T-cell (primary cell): ENCODE measurements around the gene CIZ1. TPM values are rescaled to one million over a fixed set of nuclear protein-coding genes. Genes with fewer than 3 reads are reported as not detected.

Source experiments
- ATAC-seq, 4 experiments: fragments of 200-7000 bp in 3 of 4; fragments of 150-1000 bp in 1 of 4; cut with Tn5 transposase; replicated peaks in 1 of 4; 1 replicate in 3 of 4; 2 replicates in 1 of 4; pipeline ENCODE4 v1.10.0; 2021; ENCODE audit warnings: moderate library complexity in 3 of 4, mild to moderate bottlenecking in 2 of 4, moderate number of reproducible peaks in 1 of 4
- CTCF ChIA-PET, 2 donors: fragments of 300-600 bp; sonication (Branson Sonifier 250); formaldehyde crosslinking; loops; one replicate each; lab custom pipeline; 2022; ENCODE audit warnings: antibody characterized with exemption in 2 of 2; lab: Charles Lee
- POLR2A ChIA-PET, 2 donors: fragments of 300-600 bp; sonication (Branson Sonifier 250); formaldehyde crosslinking; loops; one replicate each; lab custom pipeline; 2022; ENCODE audit warnings: antibody characterized with exemption in 2 of 2; lab: Charles Lee
- DNase-seq, 35 experiments: peaks; one replicate each; pipeline versions ENCODE4 v3.0.0 to v3.0.0-alpha.2; 2013 to 2023
- H3K27ac ChIP-seq: one replicate; pipeline ENCODE4 v1.5.1; 2013; ENCODE audit warnings: low read length
- H3K27me3 ChIP-seq, 2 experiments: replicated peaks in 1 of 2; 1 replicate in 1 of 2; 2 replicates in 1 of 2; pipeline versions ENCODE4 v1.6.1 to v1.7.0; 2013; ENCODE audit warnings: low read length in 1 of 2, mixed read lengths in 1 of 2; ENCODE audit not compliant: control insufficient read depth in 2 of 2, insufficient read depth in 2 of 2; ENCODE audit errors: extremely low read depth in 1 of 2
- H3K36me3 ChIP-seq, 2 donors: 1 replicate in 1 of 2; 2 replicates in 1 of 2; pipeline versions ENCODE4 v1.6.1 to v1.7.0; 2013; ENCODE audit warnings: low read length in 1 of 2; ENCODE audit not compliant: control insufficient read depth in 2 of 2, insufficient read depth in 1 of 2; ENCODE audit errors: extremely low read depth in 1 of 2
- H3K4me1 ChIP-seq, 2 experiments: 1 replicate in 1 of 2; 2 replicates in 1 of 2; pipeline versions ENCODE4 v1.6.1 to v1.7.0; 2013; ENCODE audit warnings: low read length in 2 of 2, mixed read lengths in 1 of 2; ENCODE audit not compliant: insufficient read depth in 2 of 2, control insufficient read depth in 1 of 2; ENCODE audit errors: extremely low read depth in 1 of 2
- H3K4me3 ChIP-seq, 2 donors: 1 replicate in 1 of 2; 2 replicates in 1 of 2; pipeline versions ENCODE4 v1.5.1 to v1.7.0; 2013; ENCODE audit warnings: mild to moderate bottlenecking in 2 of 2, low read length in 1 of 2, moderate library complexity in 1 of 2; ENCODE audit not compliant: control insufficient read depth in 1 of 2; ENCODE audit errors: extremely low read depth in 1 of 2
- H3K9me3 ChIP-seq: 2 replicates; pipeline ENCODE4 v1.7.0; 2013
- H3K27ac Mint-ChIP-seq, 2 donors: one replicate each; pipeline ENCODE4 v1.8.0; 2020 to 2021; ENCODE audit warnings: mild to moderate bottlenecking in 2 of 2, mixed read lengths in 2 of 2
- H3K27me3 Mint-ChIP-seq, 2 donors: one replicate each; pipeline ENCODE4 v1.8.0; 2021 to 2022; ENCODE audit warnings: mixed read lengths in 2 of 2
- H3K36me3 Mint-ChIP-seq: one replicate; pipeline ENCODE4 v1.8.0; 2021; ENCODE audit warnings: mixed read lengths
- H3K4me1 Mint-ChIP-seq, 3 donors: one replicate each; pipeline ENCODE4 v1.8.0; 2020 to 2022; ENCODE audit warnings: mixed read lengths in 3 of 3, mild to moderate bottlenecking in 1 of 3
- H3K4me3 Mint-ChIP-seq, 3 donors: one replicate each; pipeline ENCODE4 v1.8.0; 2020 to 2022; ENCODE audit warnings: mild to moderate bottlenecking in 3 of 3, mixed read lengths in 3 of 3, moderate library complexity in 3 of 3
- H3K9me3 Mint-ChIP-seq, 3 donors: one replicate each; pipeline ENCODE4 v1.8.0; 2020 to 2022; ENCODE audit warnings: mixed read lengths in 3 of 3
- WGBS: methylation state at CpG from one replicate; pipeline ENCODE4 v1.1.5; 2013; ENCODE audit warnings: missing lambda C conversion rate; ENCODE audit not compliant: insufficient coverage; 5-methylcytosine and 5-hydroxymethylcytosine counted together
- total RNA-seq, 35 experiments: library from RNA in 6 of 35; stranded (reverse) in 6 of 35; fragments of 120-200 nt in 1 of 35; gene quantifications; one replicate each; pipeline versions ENCODE4 v1.2.1 to v1.2.4 and lab custom pipeline; 2013 to 2026

Gene CIZ1
- total RNA-seq, 5 donors from 2014 or later (not counting 1 experiment from before 2014, with no cell fraction given): 143 to 163 (median 150) TPM

DNA sequence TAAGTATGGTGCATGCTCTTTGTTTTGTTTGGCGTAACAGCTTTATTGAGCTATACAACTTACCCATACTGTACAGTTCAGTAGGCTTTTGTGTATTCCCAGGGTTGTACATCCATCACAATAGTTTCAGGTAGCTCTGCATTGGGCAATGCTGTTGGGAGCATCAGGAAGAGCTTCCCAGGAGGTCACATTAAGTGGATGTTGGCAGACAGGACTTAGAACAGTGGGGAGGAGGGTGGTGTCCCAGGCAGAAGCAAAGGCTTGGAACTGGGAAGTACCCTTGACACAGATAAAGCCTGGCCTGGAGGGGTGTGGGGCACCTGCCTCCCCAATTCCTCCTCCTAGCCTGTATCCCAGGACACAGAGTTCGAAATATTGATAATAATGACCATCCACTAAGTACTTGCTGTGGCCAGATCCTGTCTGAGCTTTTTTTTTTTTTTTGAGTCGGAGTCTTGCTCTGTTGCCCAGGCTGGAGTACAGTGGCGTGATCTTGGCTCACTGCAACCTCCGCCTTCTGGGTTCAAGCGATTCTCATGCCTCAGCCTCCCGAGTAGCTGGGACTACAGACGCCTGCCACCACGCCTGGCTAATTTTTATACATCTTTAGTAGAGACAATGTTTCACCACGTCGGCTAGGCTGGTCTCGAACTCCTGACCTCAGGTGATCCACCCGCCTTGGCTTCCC, 30.0 kb downstream of the CIZ1 start:
- Histone ChIP-seq H3K36me3 (peaks cover 7 to 25% of the 10 kb centered on the region in 2 donors), H3K27me3 (no peaks in the 10 kb centered on the region), H3K9me3 (no peaks in the 10 kb centered on the region), H3K4me3 (no peak overlapping the region), H3K27ac (no peak overlapping the region), H3K4me1 (peaks cover 2 to 21% of the 10 kb centered on the region in 2 experiments)
- peak overlapping the region; percentile 76 to 86 (median 85) for H3K4me3 Mint-ChIP-seq
- CTCF ChIA-PET: interaction anchor here in 1 of 2 donors (0.6 kb wide), 3 partner anchors 48 to 722 kb away, joined by 3 read pairs; no protein-coding TSS in a partner anchor
- no peak for ATAC-seq
- H3K4me1 Mint-ChIP-seq: peaks cover 23 to 25% (median 24%) of the 10 kb centered on the region in 3 donors
- no peaks in the 10 kb centered on the region for H3K27me3 Mint-ChIP-seq
- 93% methylated on average over 10 of the region's 13 CpGs for WGBS
- DNase-seq: no peak
- no peaks in the 10 kb centered on the region for H3K9me3 Mint-ChIP-seq
- H3K27ac Mint-ChIP-seq: peak overlapping the region; percentile 36 to 66
- POLR2A ChIA-PET: interaction anchor here in 1 of 2 donors (0.7 kb wide), 1 partner anchor 68 kb away, joined by 5 read pairs; no protein-coding TSS in a partner anchor
- peaks cover 13% of the 10 kb centered on the region for H3K36me3 Mint-ChIP-seq

DNA sequence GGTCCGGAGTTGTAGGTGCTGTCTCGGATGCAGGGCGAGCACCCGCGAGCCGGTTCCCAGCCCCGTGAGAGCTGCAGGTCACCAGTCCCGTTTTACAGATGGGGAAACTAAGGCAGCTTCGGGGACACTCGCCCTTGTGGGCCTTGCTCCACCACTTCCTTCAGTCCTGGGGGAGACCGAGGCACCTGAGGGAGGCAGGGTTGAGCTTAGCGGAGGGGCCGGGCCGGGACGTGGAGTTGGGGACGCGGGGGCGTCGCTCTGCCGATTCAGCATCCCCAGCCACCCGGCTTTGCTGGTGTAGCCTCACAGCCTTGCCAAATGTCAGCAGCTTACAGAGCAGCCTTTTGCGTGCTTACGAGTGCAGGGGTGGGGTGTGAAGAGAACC, 30.8 kb downstream of the CIZ1 start:
- Mint-ChIP-seq H3K4me3 (peak overlapping the region; percentile 76 to 86 (median 85)), H3K27ac (peak overlapping the region; percentile 36 to 66), H3K36me3 (peaks cover 13% of the 10 kb centered on the region), H3K4me1 (peaks cover 23 to 25% (median 24%) of the 10 kb centered on the region in 3 donors), H3K9me3 (no peaks in the 10 kb centered on the region), H3K27me3 (no peaks in the 10 kb centered on the region)
- H3K4me3 ChIP-seq: peak overlapping the region; percentile 58 to 74
- no peaks in the 10 kb centered on the region for H3K9me3 ChIP-seq
- peaks cover 2 to 21% of the 10 kb centered on the region in 2 experiments for H3K4me1 ChIP-seq
- peaks cover 7 to 19% of the 10 kb centered on the region in 2 donors for H3K36me3 ChIP-seq
- DNase-seq (peak in 22 of 35 experiments; percentile 4 to 53 (median 20)), ATAC-seq (peak in 2 of 4 experiments; percentile 16 to 21)
- 0% methylated on average over 17 of the region's 23 CpGs for WGBS
- ChIA-PET POLR2A (interaction anchor here in 1 of 2 donors (0.8 kb wide), 1 partner anchor 709 kb away, joined by 3 read pairs; the partner anchor contains the start of genes LRSAM1 and RPL12), CTCF (interaction anchor here in 1 of 2 donors (0.5 to 1.7 kb wide), 7 partner anchors 29 to 721 kb away, joined by 3 to 8 read pairs (median 4); partner anchors contain the start of genes CIZ1 and PTGES2)
- peak overlapping the region; percentile 54 for H3K27ac ChIP-seq
- no peaks in the 10 kb centered on the region for H3K27me3 ChIP-seq

DNA sequence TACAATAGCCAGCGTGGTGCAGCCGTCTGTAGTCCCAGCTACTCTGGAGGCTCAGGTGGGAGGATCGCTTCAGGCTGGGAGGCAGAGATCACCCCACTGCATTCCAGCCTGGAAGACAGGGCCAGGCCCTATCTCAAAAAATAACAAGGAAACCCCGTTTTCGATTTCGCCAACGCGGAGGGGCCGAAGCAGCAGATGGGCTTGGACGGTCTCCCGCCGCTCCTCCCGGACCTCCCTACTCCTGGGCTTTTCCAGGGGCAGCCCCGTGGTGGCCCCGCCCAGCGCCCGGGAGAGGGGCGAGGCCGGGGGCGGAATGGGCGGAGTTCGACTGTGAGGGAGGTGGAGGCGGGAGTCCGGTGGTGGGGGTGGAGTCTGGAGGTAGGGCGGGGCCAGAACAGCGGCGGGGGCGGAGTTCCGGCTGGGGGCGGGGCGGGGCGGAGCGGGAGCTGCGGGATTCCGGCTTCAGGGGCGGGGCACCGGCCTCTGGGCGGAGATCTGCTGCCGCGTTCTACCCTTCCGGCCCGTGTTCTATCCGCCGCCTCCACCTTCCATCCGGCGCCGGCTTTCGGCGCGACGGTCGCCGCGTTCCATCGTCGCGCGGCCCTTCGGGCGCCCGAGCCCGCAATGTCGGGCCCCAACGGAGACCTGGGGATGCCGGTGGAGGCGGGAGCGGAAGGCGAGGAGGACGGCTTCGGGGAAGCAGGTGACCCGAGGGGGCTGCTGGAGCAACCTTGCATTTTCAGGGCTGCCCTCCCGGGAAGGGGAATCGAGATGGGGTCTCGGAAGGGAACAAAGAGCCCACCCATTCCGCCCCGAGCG, 31.4 kb downstream of the CIZ1 start, which contains the start of gene BBLN:
Gene BBLN, plus strand, starts transcription at position 482 of the 819 bp plus-strand sequence. Its CDS starts 143 bp downstream, at position 625.
- ChIA-PET CTCF (interaction anchor here in 1 of 2 donors (0.5 to 1.7 kb wide), 5 partner anchors 30 to 284 kb away, joined by 3 to 8 read pairs (median 5); partner anchors contain the start of genes CIZ1 and PTGES2), POLR2A (interaction anchor here (0.6 to 0.8 kb wide), 5 partner anchors 29 to 709 kb away, joined by 3 to 5 read pairs (median 3); partner anchors contain the start of genes LRSAM1 (in 1 of the 2) and RPL12 (in 1 of the 2))
- H3K4me1 ChIP-seq: peaks cover 2 to 21% of the 10 kb centered on the region in 2 experiments
- ATAC-seq: peak; percentile 85 to 87 (median 86)
- peaks cover 4 to 19% of the 10 kb centered on the region in 2 donors for H3K36me3 ChIP-seq
- H3K9me3 ChIP-seq: no peaks in the 10 kb centered on the region
- Mint-ChIP-seq H3K4me3 (peak within 1 kb of the TSS; percentile 76 to 86 (median 85)), H3K36me3 (peaks cover 13% of the 10 kb centered on the region), H3K27me3 (no peaks in the 10 kb centered on the region), H3K4me1 (peaks cover 23 to 25% (median 24%) of the 10 kb centered on the region in 3 donors), H3K9me3 (no peaks in the 10 kb centered on the region), H3K27ac (peak within 1 kb of the TSS; percentile 93 to 94)
- under 1% methylated on average over 57 of the region's 77 CpGs for WGBS
- no peaks in the 10 kb centered on the region for H3K27me3 ChIP-seq
- peak within 1 kb of the TSS; percentile 58 to 74 for H3K4me3 ChIP-seq
- DNase-seq: peak; percentile 78 to 94 (median 89)
- peak within 1 kb of the TSS; percentile 81 for H3K27ac ChIP-seq

DNA sequence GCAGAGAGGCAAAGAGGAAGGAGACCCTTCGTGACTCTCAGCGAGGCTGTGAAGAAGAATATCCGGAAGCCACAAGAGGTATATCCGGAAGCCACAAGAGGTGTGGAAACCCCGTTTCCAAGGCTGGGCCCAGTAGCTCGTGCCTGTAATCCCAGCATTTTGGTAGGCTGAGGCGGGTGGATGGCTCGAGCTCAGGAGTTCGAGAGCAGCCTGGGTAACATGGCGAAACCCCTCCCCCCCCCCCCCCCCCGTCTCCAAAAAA, 31.9 kb downstream of the CIZ1 start:
- POLR2A ChIA-PET: interaction anchor here (0.6 to 0.8 kb wide), 5 partner anchors 28 to 539 kb away, joined by 3 to 6 read pairs (median 3); no protein-coding TSS in a partner anchor
- peaks cover 11% of the 10 kb centered on the region for H3K36me3 Mint-ChIP-seq
- peak overlapping the region; percentile 81 for H3K27ac ChIP-seq
- peaks cover 23 to 25% (median 24%) of the 10 kb centered on the region in 3 donors for H3K4me1 Mint-ChIP-seq
- H3K27ac Mint-ChIP-seq: peak overlapping the region; percentile 93 to 94
- peak overlapping the region; percentile 76 to 86 (median 85) for H3K4me3 Mint-ChIP-seq
- peak overlapping the region; percentile 54 to 74 for H3K4me3 ChIP-seq
- no peaks in the 10 kb centered on the region for H3K9me3 ChIP-seq
- peaks cover under 1 to 16% of the 10 kb centered on the region in 2 donors for H3K36me3 ChIP-seq
- 24% methylated on average over 7 of the region's 11 CpGs for WGBS
- DNase-seq (peak in 34 of 35 experiments; percentile 30 to 81 (median 50)), ATAC-seq (peak; percentile 39 to 60 (median 56))
- peaks cover 2 to 21% of the 10 kb centered on the region in 2 experiments for H3K4me1 ChIP-seq
- CTCF ChIA-PET: interaction anchor here in 1 of 2 donors (1.5 to 1.7 kb wide), 2 partner anchors 31 to 32 kb away, joined by 6 to 8 read pairs; partner anchors contain the start of genes CIZ1 and PTGES2
- no peaks in the 10 kb centered on the region for H3K27me3 Mint-ChIP-seq
- no peaks in the 10 kb centered on the region for H3K9me3 Mint-ChIP-seq
- H3K27me3 ChIP-seq: no peaks in the 10 kb centered on the region

DNA sequence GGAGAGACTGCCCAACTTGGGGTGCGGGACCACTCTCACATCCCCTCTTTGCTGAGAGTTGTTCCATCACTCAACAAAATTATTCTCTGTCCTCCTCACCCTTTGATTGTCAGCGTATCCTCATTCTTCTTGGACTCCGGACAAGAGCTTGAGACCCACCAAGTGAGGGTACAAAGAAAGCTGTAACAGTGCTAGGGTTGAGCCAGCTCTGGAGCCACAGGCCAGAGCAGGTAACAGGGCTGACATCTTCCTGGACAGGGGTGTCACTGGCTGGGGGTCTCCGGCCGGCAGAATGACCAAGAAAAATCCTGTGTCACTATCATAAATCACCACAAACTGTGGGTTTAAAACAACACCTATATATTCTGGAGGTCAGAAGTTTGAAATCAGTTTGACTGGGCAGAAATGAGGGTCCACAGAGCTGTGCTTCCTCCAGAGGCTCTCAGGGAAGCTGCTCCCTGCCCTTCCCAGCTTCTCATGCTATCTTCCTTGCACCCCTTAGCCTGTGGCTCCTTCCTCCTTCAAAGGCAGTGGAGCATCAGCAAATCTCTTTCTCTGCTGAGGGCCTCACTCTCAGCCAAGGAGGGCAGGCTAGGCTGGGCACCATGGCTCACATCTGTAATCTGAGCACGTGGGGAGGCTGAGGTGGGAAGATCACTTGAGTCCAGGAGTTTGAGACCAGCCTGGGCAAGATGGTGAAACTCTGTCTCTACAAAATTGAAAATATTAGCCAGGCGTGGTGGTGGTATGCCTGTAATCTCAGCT, 35.5 kb downstream of the CIZ1 start:
- CTCF ChIA-PET: no interaction called here
- DNase-seq (no peak), ATAC-seq (no peak)
- WGBS: 89% methylated on average over 4 of the region's 7 CpGs
- Histone ChIP-seq H3K4me3 (no peak overlapping the region), H3K4me1 (peaks cover 2 to 16% of the 10 kb centered on the region in 2 experiments), H3K36me3 (no peaks in the 10 kb centered on the region), H3K27me3 (peaks cover 0 to 4% of the 10 kb centered on the region in 2 experiments), H3K9me3 (no peaks in the 10 kb centered on the region), H3K27ac (no peak overlapping the region)
- Mint-ChIP-seq H3K27ac (peak overlapping the region in 1 of 2 donors; percentile 60), H3K4me1 (peaks cover 6 to 11% (median 8%) of the 10 kb centered on the region in 3 donors), H3K36me3 (no peaks in the 10 kb centered on the region), H3K27me3 (no peaks in the 10 kb centered on the region), H3K4me3 (no peak overlapping the region), H3K9me3 (no peaks in the 10 kb centered on the region)
- POLR2A ChIA-PET: no interaction called here
